ENCODE data around the gene DLG2.

DNA sequence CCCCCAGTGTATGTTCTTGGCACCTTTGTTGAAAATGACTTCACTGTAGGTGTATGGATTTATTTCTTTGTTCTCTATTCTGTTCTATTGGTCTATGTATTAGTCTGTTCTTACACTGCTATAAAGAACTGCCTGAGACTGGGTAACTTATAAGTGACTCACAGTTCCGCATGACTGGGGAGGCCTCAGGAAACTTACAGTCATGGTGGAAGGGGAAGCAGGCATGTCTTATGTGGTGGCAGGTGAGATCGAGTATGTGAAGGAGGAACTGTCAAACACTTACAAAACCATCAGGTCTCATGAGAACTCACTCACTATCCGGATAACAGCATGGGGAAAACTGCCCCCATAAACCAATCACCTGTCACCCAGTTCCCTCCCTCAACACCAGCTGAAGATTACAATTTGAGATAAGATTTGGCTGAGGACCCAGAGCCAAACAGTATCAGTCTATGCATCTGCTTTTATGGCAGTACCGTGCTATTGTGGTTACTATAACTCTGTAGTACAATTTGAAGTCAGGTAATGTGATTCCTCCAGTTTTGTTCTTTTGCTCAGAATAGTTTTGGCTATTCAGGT lies 836.2 kb downstream of the DLG2 start:
- TF ChIP-seq, protein P1, sequence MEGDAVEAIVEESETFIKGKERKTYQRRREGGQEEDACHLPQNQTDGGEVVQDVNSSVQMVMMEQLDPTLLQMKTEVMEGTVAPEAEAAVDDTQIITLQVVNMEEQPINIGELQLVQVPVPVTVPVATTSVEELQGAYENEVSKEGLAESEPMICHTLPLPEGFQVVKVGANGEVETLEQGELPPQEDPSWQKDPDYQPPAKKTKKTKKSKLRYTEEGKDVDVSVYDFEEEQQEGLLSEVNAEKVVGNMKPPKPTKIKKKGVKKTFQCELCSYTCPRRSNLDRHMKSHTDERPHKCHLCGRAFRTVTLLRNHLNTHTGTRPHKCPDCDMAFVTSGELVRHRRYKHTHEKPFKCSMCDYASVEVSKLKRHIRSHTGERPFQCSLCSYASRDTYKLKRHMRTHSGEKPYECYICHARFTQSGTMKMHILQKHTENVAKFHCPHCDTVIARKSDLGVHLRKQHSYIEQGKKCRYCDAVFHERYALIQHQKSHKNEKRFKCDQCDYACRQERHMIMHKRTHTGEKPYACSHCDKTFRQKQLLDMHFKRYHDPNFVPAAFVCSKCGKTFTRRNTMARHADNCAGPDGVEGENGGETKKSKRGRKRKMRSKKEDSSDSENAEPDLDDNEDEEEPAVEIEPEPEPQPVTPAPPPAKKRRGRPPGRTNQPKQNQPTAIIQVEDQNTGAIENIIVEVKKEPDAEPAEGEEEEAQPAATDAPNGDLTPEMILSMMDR (IDR thresholded peaks at IDR 0.05) = no peak
- TF ChIP-seq EP300 (IDR thresholded peaks at IDR 0.05) (no peak), POLR2A (IDR thresholded peaks at IDR 0.05) (no peak)

Data from tibial nerve (tissue), 4 donors.